ENCODE results near the gene FHL3. TPM values are rescaled to one million over a fixed set of nuclear protein-coding genes. Genes with fewer than 3 reads are reported as not detected.

FHL3 gene
- total and polyA plus RNA-seq, 2 of the 8 experiments (the other 6 are each of a cell fraction or from before 2014, with no cell fraction given) = 14.3 to 35.6 TPM

GRCh38 chr1:38014171-38014570 is 8.9 kb upstream of the FHL3 start (continued):
- TF ChIP-seq CHD7 (IDR thresholded peaks at IDR 0.05; ENCODE audit: insufficient replicate concordance, low read length) (no peak), ASH2L (IDR thresholded peaks at IDR 0.05; ENCODE audit: low read length) (no peak), FOSL1 (IDR thresholded peaks at IDR 0.05; ENCODE audit: insufficient read depth, low read depth, low read length) (no peak), MAX (IDR thresholded peaks at IDR 0.05) (no peak)
